ENCODE data around the gene IL7R. TPM values are rescaled to one million over a fixed set of nuclear protein-coding genes. Genes with fewer than 3 reads are reported as not detected.

Gene IL7R
- total RNA-seq, 4 donors from 2014 or later = 4.4 to 19.1 (median 11.1) TPM

DNA sequence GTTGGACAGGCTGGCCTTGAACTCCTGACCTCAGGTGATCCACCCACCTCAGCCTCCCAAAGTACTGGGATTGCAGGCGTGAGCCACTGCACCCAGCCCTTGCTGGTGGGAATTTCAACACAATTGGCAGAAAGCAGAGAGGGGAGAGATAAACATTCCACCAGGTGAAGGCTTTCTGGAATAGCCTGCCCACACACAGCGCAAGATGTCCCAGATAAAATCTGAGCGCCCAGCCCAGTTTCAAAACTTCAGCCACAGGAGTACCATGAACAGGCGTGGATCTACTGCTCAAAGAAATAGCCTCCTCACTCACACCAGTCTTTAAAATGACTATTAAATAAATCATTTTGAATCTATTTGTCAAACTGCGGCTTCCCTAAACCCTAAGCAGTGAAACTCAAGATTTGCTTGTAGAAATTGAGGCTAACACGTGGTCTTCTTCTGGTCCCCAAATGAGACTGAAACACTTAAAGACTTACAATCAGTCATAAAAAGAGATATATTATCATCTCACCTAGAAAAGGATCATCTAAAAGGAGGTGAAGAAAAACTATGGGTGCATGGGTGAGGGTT is 47.0 kb downstream of the IL7R start:
- DNase-seq = no peak
- no peak for TF ChIP-seq POLR2A (IDR thresholded peaks at IDR 0.05)
- TF ChIP-seq, protein P1, sequence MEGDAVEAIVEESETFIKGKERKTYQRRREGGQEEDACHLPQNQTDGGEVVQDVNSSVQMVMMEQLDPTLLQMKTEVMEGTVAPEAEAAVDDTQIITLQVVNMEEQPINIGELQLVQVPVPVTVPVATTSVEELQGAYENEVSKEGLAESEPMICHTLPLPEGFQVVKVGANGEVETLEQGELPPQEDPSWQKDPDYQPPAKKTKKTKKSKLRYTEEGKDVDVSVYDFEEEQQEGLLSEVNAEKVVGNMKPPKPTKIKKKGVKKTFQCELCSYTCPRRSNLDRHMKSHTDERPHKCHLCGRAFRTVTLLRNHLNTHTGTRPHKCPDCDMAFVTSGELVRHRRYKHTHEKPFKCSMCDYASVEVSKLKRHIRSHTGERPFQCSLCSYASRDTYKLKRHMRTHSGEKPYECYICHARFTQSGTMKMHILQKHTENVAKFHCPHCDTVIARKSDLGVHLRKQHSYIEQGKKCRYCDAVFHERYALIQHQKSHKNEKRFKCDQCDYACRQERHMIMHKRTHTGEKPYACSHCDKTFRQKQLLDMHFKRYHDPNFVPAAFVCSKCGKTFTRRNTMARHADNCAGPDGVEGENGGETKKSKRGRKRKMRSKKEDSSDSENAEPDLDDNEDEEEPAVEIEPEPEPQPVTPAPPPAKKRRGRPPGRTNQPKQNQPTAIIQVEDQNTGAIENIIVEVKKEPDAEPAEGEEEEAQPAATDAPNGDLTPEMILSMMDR (IDR thresholded peaks at IDR 0.05) = no peak
- WGBS, 2 donors = 84 to 92% methylated on average over 5 to 6 of the region's 6 CpGs
- Histone ChIP-seq H3K36me3 (no peaks in the 10 kb centered on the region), H3K27me3 (no peaks in the 10 kb centered on the region), H3K9me3 (no peaks in the 10 kb centered on the region), H3K4me3 (no peak overlapping the region), H3K27ac (no peak overlapping the region), H3K4me1 (no peaks in the 10 kb centered on the region)
- intact Hi-C loops (cut with DNase I) = no loop called here

DNA sequence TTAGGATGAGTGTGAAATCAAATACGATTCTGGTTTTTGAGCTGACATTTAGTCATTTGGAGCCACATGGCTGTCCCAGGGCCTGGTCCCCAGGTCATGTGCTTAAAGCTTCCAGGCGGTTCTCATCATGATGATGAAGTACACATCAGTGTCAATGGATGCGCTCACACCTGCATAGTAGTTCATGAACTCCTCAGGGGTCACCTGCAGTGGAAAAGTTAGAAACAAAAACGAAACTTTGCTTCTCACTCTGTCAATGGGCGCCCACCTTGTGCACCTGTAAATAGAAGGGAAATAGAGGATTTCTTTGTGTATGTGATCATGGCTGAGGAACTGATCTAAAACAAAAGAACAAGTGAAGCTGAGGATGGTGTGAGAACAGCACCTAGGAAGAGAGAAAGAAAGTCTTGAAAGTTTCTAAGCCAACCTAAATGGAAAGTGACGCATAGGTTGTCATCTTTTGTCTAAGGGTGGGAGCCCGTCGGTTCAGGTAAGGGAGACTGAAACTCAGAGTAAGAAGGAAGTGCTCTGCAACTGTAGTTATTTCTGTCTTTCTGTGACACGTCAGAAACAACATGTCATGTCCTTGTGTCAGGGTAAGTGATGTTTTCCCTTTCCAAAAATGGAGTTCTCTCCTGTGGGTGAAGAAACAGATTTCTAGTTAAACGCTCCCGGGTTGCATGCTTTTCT is 47.9 kb downstream of the IL7R start:
- no peak for DNase-seq
- Histone ChIP-seq H3K27ac (no peak overlapping the region), H3K9me3 (no peaks in the 10 kb centered on the region), H3K4me3 (no peak overlapping the region), H3K27me3 (no peaks in the 10 kb centered on the region), H3K4me1 (no peaks in the 10 kb centered on the region), H3K36me3 (no peaks in the 10 kb centered on the region)
- intact Hi-C loops (cut with DNase I) = no loop called here
- 73% methylated on average over 11 of the region's 11 CpGs for WGBS, 2 donors
- TF ChIP-seq, protein P1 (IDR thresholded peaks at IDR 0.05) = no peak
- no peak for TF ChIP-seq POLR2A (IDR thresholded peaks at IDR 0.05)

DNA sequence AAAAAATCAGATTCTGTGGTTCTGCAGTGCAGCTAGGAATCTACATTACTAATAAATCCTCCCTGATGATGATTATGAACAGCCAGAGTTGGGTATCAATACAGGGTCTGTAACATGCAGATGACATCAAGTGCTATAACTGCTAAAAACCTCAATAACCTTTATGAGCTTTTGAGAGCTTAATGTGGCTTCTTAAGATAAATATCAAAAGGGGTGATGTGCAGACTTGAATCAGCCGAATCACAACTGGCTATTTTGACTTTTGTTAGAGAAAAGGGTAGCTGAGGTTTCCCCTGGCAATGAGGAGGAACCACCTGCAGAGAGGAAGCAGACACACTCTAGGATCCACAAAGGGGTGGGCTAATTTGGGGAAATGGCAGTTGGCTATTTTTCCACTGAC is 51.5 kb downstream of the IL7R start:
- intact Hi-C loops (cut with DNase I) = no loop called here
- 36 to 39% methylated on average over 1 of the region's 1 CpG for WGBS, 2 donors
- TF ChIP-seq, protein P1 (IDR thresholded peaks at IDR 0.05) = no peak
- no peak for TF ChIP-seq POLR2A (IDR thresholded peaks at IDR 0.05)
- DNase-seq = no peak
- Histone ChIP-seq H3K27ac (no peak overlapping the region), H3K9me3 (no peaks in the 10 kb centered on the region), H3K4me3 (no peak overlapping the region), H3K27me3 (no peaks in the 10 kb centered on the region), H3K36me3 (no peaks in the 10 kb centered on the region), H3K4me1 (no peaks in the 10 kb centered on the region)

DNA sequence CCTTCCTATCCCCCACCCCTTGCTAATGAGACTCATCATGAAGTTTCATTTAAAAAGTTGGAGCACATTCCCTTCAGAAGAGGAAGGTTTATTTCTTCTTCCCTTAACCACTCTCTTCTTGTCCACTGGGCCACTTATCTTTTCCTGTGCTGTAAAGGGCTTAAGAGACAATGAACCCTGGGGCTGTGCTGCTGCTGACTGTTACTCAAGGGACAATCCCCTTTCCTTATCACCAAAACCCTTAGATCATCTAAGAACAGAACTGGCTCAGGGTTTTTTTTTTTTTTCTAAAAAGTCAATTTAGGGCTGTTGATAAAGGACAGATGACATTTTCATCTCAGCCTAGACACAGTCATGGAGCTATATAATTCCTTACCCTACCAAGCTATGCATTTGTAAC is 52.1 kb downstream of the IL7R start:
- H3K4me3 ChIP-seq = no peak overlapping the region
- no peaks in the 10 kb centered on the region for H3K4me1 ChIP-seq
- TF ChIP-seq POLR2A (IDR thresholded peaks at IDR 0.05) = no peak
- TF ChIP-seq, protein P1 (IDR thresholded peaks at IDR 0.05) = no peak
- no peaks in the 10 kb centered on the region for H3K9me3 ChIP-seq
- intact Hi-C loops (cut with DNase I) = no loop called here
- H3K27ac ChIP-seq = no peak overlapping the region
- no peaks in the 10 kb centered on the region for H3K36me3 ChIP-seq
- DNase-seq = no peak
- H3K27me3 ChIP-seq = no peaks in the 10 kb centered on the region

DNA sequence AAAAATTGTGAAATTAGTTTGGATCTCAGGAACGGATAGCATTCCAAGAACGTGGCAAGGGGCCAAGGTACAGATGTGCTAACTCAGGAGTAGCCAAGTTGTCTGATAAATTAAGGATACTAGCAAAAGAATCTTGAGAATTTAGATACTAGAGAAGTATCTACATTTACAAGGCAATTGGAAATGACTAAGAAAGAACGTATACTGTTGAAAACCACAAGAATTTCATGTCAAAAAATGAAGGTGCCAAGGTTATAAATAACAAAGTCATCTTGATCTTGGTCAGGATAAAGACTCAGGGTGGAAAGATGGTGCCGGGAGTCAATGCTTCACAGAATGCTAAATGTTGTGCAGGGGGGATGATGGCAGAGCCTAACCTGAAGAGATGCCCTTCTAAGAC is 62.5 kb downstream of the IL7R start:
- TF ChIP-seq, protein P1 (IDR thresholded peaks at IDR 0.05) = no peak
- no peak for TF ChIP-seq POLR2A (IDR thresholded peaks at IDR 0.05)
- Histone ChIP-seq H3K27ac (no peak overlapping the region), H3K4me3 (no peak overlapping the region), H3K9me3 (no peaks in the 10 kb centered on the region), H3K4me1 (no peaks in the 10 kb centered on the region), H3K27me3 (peaks cover 0 to 26% (median 0%) of the 10 kb centered on the region in 4 donors), H3K36me3 (no peaks in the 10 kb centered on the region)
- WGBS, 2 donors = 47 to 55% methylated on average over 4 of the region's 4 CpGs
- intact Hi-C loops (cut with DNase I) = no loop called here
- DNase-seq = no peak

All from esophagus squamous epithelium (tissue), 5 donors.